Effector memory CD4-positive, alpha-beta T cell (primary cell): ENCODE data around the gene TMEM225.

ENCODE experiments used
- DNase-seq, 3 donors: peaks; one replicate each; pipeline ENCODE4 v3.0.0-alpha.2; 2020
- H3K27ac ChIP-seq: 2 replicates; pipeline ENCODE4 v1.7.0; 2013; ENCODE audit warnings: mild to moderate bottlenecking, low read length, moderate library complexity; ENCODE audit not compliant: insufficient read depth, poor library complexity, severe bottlenecking
- H3K27me3 ChIP-seq: replicated peaks from 2 replicates; pipeline ENCODE4 v1.7.0; 2013; ENCODE audit warnings: mild to moderate bottlenecking, low read length; ENCODE audit not compliant: insufficient read depth, control insufficient read depth, poor library complexity, severe bottlenecking
- H3K36me3 ChIP-seq: 2 replicates; pipeline ENCODE4 v1.7.0; 2013; ENCODE audit warnings: mild to moderate bottlenecking, low read length, moderate library complexity; ENCODE audit not compliant: control insufficient read depth, insufficient read depth
- H3K4me1 ChIP-seq: 2 replicates; pipeline ENCODE4 v1.7.0; 2013; ENCODE audit warnings: low read length, mild to moderate bottlenecking; ENCODE audit not compliant: control insufficient read depth, insufficient read depth, poor library complexity, severe bottlenecking
- H3K4me3 ChIP-seq: 2 replicates; pipeline ENCODE4 v1.7.0; 2013; ENCODE audit warnings: low read length, low read depth, mild to moderate bottlenecking; ENCODE audit not compliant: insufficient read depth, poor library complexity, severe bottlenecking
- H3K9me3 ChIP-seq: 2 replicates; pipeline ENCODE4 v1.7.0; 2013; ENCODE audit warnings: mild to moderate bottlenecking, low read length, moderate library complexity; ENCODE audit not compliant: control insufficient read depth

TMEM225 gene

DNA sequence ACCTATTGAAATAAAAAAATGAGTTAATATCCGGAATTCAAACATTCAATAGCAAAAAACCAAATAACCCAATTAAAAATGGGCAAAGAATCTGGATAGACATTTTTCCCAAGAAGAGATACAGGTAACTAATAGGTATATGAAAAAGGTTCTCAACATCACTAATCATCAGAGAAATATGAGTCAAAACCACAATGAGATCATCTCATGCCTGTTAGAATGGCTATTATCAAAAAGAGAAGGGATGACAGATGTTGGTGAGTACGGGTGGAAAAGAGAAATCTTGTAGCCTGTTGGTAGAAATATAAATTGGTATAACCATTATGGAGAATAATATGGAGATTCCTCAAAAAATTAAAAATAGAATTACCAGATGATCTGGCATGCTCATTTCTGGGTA is 52.4 kb downstream of the TMEM225 start:
- H3K27ac ChIP-seq, result no peak overlapping the region
- DNase-seq, result no peak
- H3K27me3 ChIP-seq, result no peaks in the 10 kb centered on the region
- no peak overlapping the region for H3K4me3 ChIP-seq
- no peaks in the 10 kb centered on the region for H3K9me3 ChIP-seq
- H3K36me3 ChIP-seq, result no peaks in the 10 kb centered on the region
- no peaks in the 10 kb centered on the region for H3K4me1 ChIP-seq
